Cardiac fibroblast (primary cell): Measurements from ENCODE around the gene TEC.

Experiments used
- DNase-seq, 2 donors: peaks; one replicate each; pipeline versions ENCODE4 v3.0.0 to v3.0.0-alpha.2; 2010; ENCODE audit warnings: low read depth in 2 of 2
- H3K4me3 ChIP-seq, 2 donors: replicated peaks in 1 of 2; 1 replicate in 1 of 2; 2 replicates in 1 of 2; pipeline ENCODE4 v1.5.1; 2011; ENCODE audit warnings: low read depth in 2 of 2, low read length in 2 of 2, mild to moderate bottlenecking in 2 of 2, moderate library complexity in 1 of 2
- CTCF ChIP-seq: IDR thresholded peaks from one replicate; pipeline ENCODE4 v1.5.1; 2011; ENCODE audit warnings: low read depth, mild to moderate bottlenecking, low read length, inconsistent platforms

Gene TEC

GRCh38 chr4:48184882-48185281 is 84.8 kb downstream of the TEC start:
- no peak for DNase-seq
- no peak overlapping the region for H3K4me3 ChIP-seq
- no peak for TF ChIP-seq CTCF

- DNase-seq = peak in 1 of 2 donors; percentile 5
- H3K4me3 ChIP-seq = no peak overlapping the region
- TF ChIP-seq CTCF = no peak
These were observed 89.4 kb downstream of the TEC start for GRCh38 chr4:48180234-48180633.

GRCh38 chr4:48178931-48179330 is 90.7 kb downstream of the TEC start:
- H3K4me3 ChIP-seq = no peak overlapping the region
- DNase-seq = no peak
- TF ChIP-seq CTCF = no peak

- TF ChIP-seq CTCF = no peak
- no peak overlapping the region for H3K4me3 ChIP-seq
- no peak for DNase-seq
These were observed 93.8 kb downstream of the TEC start for GRCh38 chr4:48175806-48176205.

- no peak for DNase-seq
- H3K4me3 ChIP-seq = no peak overlapping the region
- TF ChIP-seq CTCF = no peak
These were observed 94.3 kb downstream of the TEC start for GRCh38 chr4:48175328-48175727.

GRCh38 chr4:48173056-48173991 is 96.3 kb downstream of the TEC start:
- no peak overlapping the region for H3K4me3 ChIP-seq
- peak; percentile 3 to 15 for DNase-seq
- no peak for TF ChIP-seq CTCF
